ENCODE results near the gene DNAH1.

DNA sequence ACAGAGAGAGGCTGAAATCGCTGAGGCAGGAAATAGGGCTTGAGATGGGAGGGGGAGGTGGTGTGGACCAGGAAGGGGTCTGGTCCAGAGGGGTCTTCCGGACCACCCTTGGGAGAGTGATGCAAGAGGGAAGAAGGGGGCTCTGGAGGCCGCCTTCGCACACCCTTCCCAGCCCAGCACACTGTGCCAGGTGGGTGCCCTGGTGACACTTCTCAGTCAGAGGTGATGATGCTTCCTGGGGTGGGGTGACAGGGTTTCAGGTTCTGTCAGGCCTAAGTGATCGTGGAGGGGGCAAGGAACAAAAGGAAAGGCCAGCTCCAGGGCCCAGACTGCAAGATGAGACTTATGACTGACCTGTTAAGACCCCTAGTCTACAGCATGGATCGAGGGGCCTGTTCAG, 116.1 kb downstream of the DNAH1 start:
- TF ChIP-seq, protein P1, sequence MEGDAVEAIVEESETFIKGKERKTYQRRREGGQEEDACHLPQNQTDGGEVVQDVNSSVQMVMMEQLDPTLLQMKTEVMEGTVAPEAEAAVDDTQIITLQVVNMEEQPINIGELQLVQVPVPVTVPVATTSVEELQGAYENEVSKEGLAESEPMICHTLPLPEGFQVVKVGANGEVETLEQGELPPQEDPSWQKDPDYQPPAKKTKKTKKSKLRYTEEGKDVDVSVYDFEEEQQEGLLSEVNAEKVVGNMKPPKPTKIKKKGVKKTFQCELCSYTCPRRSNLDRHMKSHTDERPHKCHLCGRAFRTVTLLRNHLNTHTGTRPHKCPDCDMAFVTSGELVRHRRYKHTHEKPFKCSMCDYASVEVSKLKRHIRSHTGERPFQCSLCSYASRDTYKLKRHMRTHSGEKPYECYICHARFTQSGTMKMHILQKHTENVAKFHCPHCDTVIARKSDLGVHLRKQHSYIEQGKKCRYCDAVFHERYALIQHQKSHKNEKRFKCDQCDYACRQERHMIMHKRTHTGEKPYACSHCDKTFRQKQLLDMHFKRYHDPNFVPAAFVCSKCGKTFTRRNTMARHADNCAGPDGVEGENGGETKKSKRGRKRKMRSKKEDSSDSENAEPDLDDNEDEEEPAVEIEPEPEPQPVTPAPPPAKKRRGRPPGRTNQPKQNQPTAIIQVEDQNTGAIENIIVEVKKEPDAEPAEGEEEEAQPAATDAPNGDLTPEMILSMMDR (IDR thresholded peaks at IDR 0.05), result no peak
- no peak for TF ChIP-seq POLR2A (IDR thresholded peaks at IDR 0.05)

Data from Peyer's patch (tissue), 4 donors.